Spleen (tissue), 11 donors: ENCODE results near the gene CYTH4. TPM values are rescaled to one million over a fixed set of nuclear protein-coding genes. Genes with fewer than 3 reads are reported as not detected.

Experiments
- DNase-seq: peaks from one replicate; pipeline ENCODE4 v3.0.0-alpha.2; 2020
- H3K27ac ChIP-seq, 8 donors: fragments of 200-600 bp; sonication (generic) in 7 of 8; 1 replicate in 4 of 8; 2 replicates in 4 of 8; pipeline versions ENCODE4 v1.5.0 to v1.8.0; 2016 to 2021; ENCODE audit warnings: inconsistent platforms in 4 of 8, mild to moderate bottlenecking in 4 of 8, moderate library complexity in 1 of 8
- H3K27me3 ChIP-seq, 7 donors: fragments of 200-600 bp; sonication (generic) in 6 of 7; replicated peaks in 1 of 7; 1 replicate in 4 of 7; 2 replicates in 3 of 7; pipeline versions ENCODE4 v1.5.0 to v1.8.0; 2016 to 2021; ENCODE audit warnings: inconsistent platforms in 3 of 7, mild to moderate bottlenecking in 1 of 7
- H3K36me3 ChIP-seq, 6 donors: fragments of 200-600 bp; sonication (generic) in 5 of 6; 1 replicate in 4 of 6; 2 replicates in 2 of 6; pipeline versions ENCODE4 v1.5.0 to v1.8.0; 2016 to 2021; ENCODE audit warnings: inconsistent platforms in 2 of 6
- H3K4me1 ChIP-seq, 6 donors: fragments of 200-600 bp; sonication (generic) in 5 of 6; 1 replicate in 3 of 6; 2 replicates in 3 of 6; pipeline versions ENCODE4 v1.5.0 to v1.8.0; 2016 to 2021; ENCODE audit warnings: inconsistent platforms in 3 of 6
- H3K4me3 ChIP-seq, 8 donors: fragments of 200-600 bp; sonication (generic) in 7 of 8; 1 replicate in 4 of 8; 2 replicates in 4 of 8; pipeline versions ENCODE4 v1.5.0 to v1.8.0; 2016 to 2021; ENCODE audit warnings: inconsistent platforms in 4 of 8, mild to moderate bottlenecking in 4 of 8, moderate library complexity in 2 of 8
- H3K9me3 ChIP-seq, 8 donors: fragments of 200-600 bp; sonication (generic) in 7 of 8; 1 replicate in 4 of 8; 2 replicates in 4 of 8; pipeline versions ENCODE4 v1.5.0 to v1.8.0; 2016 to 2021; ENCODE audit warnings: inconsistent platforms in 4 of 8
- POLR2A ChIP-seq, 3 donors: fragments of 450-650 bp; IDR thresholded peaks; one replicate each; pipeline ENCODE4 v1.5.1; 2017; ENCODE audit warnings: antibody characterized with exemption in 3 of 3, mild to moderate bottlenecking in 1 of 3
- POLR2AphosphoS5 ChIP-seq, 3 donors: sonication (generic); formaldehyde crosslinking; IDR thresholded peaks; one replicate each; pipeline ENCODE4 v1.5.1; 2017; ENCODE audit warnings: antibody characterized with exemption in 3 of 3
- whole genome bisulfite sequencing, 5 donors: extraction: QIAGEN DNeasy Blood & Tissue Kit in 3 of 5; methylation state at CpG; one replicate each; pipeline versions ENCODE4 v1.1.5 to v1.1.7; 2013 to 2018; 5-methylcytosine and 5-hydroxymethylcytosine counted together
- intact Hi-C: fragments of 100-400 bp; cut with DNase I; formaldehyde crosslinking; loops from one replicate; pipeline ENCODE4 v1.15.0; 2023; ENCODE audit warnings: low total_unique reads
- polyA plus RNA-seq, 3 donors: library from polyadenylated mRNA; stranded (reverse); fragments of 200-250 nt; gene quantifications; one replicate each; pipeline ENCODE4 v1.2.1, GENCODE V29; 2013
- total RNA-seq, 7 donors: library from RNA; depleted of rRNA in 3 of 7; stranded (reverse); fragments of >200 nt in 3 of 7; fragmentation: NEBNext Ultra II Directional in 4 of 7; extraction: Animal tissue kit (Norgen Biotek cat#: 25700) in 4 of 7; gene quantifications; one replicate each; pipeline versions ENCODE4 v1.1.0 to v1.2.1, GENCODE V29; 2016 to 2021
- TF ChIP-seq, protein P1 (sequence below), 11 experiments: fragments of 200-600 bp in 7 of 11; fragments of 450-650 bp in 4 of 11; sonication (generic) in 4 of 11; IDR thresholded peaks in 8 of 11; conservative IDR thresholded peaks in 3 of 11; 1 replicate in 7 of 11; 2 replicates in 4 of 11; pipeline versions ENCODE4 v1.4.0 to v1.8.0; 2016 to 2021; ENCODE audit warnings: antibody characterized with exemption in 11 of 11, inconsistent platforms in 4 of 11, mild to moderate bottlenecking in 1 of 11
- donor health status: healthy with polysubstance abuse.
- donor health status: DM: no; HTN: no; CAD: no; lungs with moderate emphysema.
- donor health status: DM: no; HTN: no; CAD: no.
- donor health status: Bipolar disorder and iron deficiency.
- donor health status: healthy.
- donor health status: DM: no; HTN: no; CAD: no.
- donor health status: DM: yes; HTN: yes; CAD: no.

The CYTH4 gene
- total and polyA plus RNA-seq, 10 donors, result 35.3 to 238 (median 104) TPM

GRCh38 chr22:37293172-37293571 lies 10.9 kb downstream of the CYTH4 start:
- Histone ChIP-seq H3K4me3 (no peak overlapping the region), H3K27ac (peak overlapping the region in 1 of 8 donors; percentile 17), H3K4me1 (peaks cover 2 to 99% (median 38%) of the 10 kb centered on the region in 6 donors), H3K36me3 (peaks cover 0 to 100% (median 64%) of the 10 kb centered on the region in 6 donors), H3K9me3 (peaks cover 0 to 5% (median 0%) of the 10 kb centered on the region in 8 donors), H3K27me3 (no peaks in the 10 kb centered on the region)
- TF ChIP-seq, protein P1, sequence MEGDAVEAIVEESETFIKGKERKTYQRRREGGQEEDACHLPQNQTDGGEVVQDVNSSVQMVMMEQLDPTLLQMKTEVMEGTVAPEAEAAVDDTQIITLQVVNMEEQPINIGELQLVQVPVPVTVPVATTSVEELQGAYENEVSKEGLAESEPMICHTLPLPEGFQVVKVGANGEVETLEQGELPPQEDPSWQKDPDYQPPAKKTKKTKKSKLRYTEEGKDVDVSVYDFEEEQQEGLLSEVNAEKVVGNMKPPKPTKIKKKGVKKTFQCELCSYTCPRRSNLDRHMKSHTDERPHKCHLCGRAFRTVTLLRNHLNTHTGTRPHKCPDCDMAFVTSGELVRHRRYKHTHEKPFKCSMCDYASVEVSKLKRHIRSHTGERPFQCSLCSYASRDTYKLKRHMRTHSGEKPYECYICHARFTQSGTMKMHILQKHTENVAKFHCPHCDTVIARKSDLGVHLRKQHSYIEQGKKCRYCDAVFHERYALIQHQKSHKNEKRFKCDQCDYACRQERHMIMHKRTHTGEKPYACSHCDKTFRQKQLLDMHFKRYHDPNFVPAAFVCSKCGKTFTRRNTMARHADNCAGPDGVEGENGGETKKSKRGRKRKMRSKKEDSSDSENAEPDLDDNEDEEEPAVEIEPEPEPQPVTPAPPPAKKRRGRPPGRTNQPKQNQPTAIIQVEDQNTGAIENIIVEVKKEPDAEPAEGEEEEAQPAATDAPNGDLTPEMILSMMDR (IDR thresholded peaks at IDR 0.05 in 8 of 11, conservative IDR thresholded peaks at IDR 0.05 in 3 of 11), result no peak
- TF ChIP-seq POLR2A (IDR thresholded peaks at IDR 0.05) (no peak), POLR2AphosphoS5 (IDR thresholded peaks at IDR 0.05) (no peak)
- DNase-seq, result no peak
- 89 to 97% (median 91%) methylated on average over 3 of the region's 3 CpGs for WGBS, 5 donors
- intact Hi-C loops, result no loop called here

- 77 to 87% (median 79%) methylated on average over 7 to 9 of the region's 9 CpGs for WGBS, 5 donors
- H3K27me3 ChIP-seq, result no peaks in the 10 kb centered on the region
- peaks cover 0 to 5% (median 0%) of the 10 kb centered on the region in 8 donors for H3K9me3 ChIP-seq
- TF ChIP-seq POLR2A (IDR thresholded peaks at IDR 0.05) (no peak), POLR2AphosphoS5 (IDR thresholded peaks at IDR 0.05) (peak in 1 of 3 donors; percentile 64)
- no peak overlapping the region for H3K4me3 ChIP-seq
- H3K27ac ChIP-seq, result peak overlapping the region in 3 of 8 donors; percentile 51 to 65 (median 58)
- DNase-seq, result no peak
- peaks cover 7 to 99% (median 46%) of the 10 kb centered on the region in 6 donors for H3K4me1 ChIP-seq
- H3K36me3 ChIP-seq, result peaks cover 0 to 100% (median 76%) of the 10 kb centered on the region in 6 donors
- intact Hi-C loops, result no loop called here
These were observed 12.4 kb downstream of the CYTH4 start for GRCh38 chr22:37294747-37295146.

DNA sequence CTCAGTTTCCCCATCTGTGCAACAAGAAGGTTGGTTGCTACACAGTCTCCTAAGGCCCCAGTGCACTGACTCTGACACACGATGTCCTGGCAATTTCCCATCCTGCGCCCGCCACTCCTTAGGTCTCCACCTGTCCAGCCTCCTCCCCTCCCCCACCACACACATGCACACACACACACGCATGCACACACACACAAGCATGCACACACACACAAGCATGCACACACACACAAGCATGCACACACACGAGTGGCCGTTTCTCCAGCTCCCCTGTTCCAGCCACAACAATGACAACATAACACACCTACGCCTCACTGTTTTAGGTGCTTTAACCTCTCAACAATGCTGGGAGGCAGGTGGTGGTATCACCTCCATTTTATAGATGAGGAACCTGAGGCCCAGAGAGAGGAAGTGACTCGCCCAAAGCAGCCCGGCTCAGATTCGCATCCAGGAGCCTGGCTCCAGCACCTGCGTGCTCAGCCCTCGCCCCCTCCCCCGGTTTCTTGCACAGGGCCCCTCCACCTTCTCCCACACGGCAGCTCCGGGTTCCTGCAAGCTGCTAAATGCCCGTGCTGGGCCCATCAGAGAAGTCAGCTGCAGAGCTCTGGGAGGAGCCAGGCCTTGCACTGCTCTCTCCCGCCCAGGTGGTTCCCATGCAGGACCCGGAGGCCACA lies 13.0 kb downstream of the CYTH4 start:
- Histone ChIP-seq H3K27me3 (no peaks in the 10 kb centered on the region), H3K9me3 (peaks cover 0 to 5% (median 0%) of the 10 kb centered on the region in 8 donors), H3K27ac (peak overlapping the region in 4 of 8 donors; percentile 38 to 65 (median 54)), H3K4me3 (no peak overlapping the region), H3K4me1 (peaks cover 8 to 99% (median 49%) of the 10 kb centered on the region in 6 donors), H3K36me3 (peaks cover 0 to 100% (median 73%) of the 10 kb centered on the region in 6 donors)
- WGBS, 5 donors, result 49 to 69% (median 61%) methylated on average over 16 to 18 of the region's 18 CpGs
- intact Hi-C loops, result no loop called here
- no peak for DNase-seq
- TF ChIP-seq POLR2AphosphoS5 (IDR thresholded peaks at IDR 0.05) (peak in 1 of 3 donors; percentile 59), POLR2A (IDR thresholded peaks at IDR 0.05) (no peak)

- intact Hi-C loops, result no loop called here
- no peak for DNase-seq
- 89 to 100% (median 94%) methylated on average over 1 to 11 of the region's 11 CpGs for WGBS, 5 donors
- Histone ChIP-seq H3K9me3 (peaks cover 0 to 5% (median 0%) of the 10 kb centered on the region in 8 donors), H3K27me3 (no peaks in the 10 kb centered on the region), H3K36me3 (peaks cover 0 to 100% (median 70%) of the 10 kb centered on the region in 6 donors), H3K4me3 (no peak overlapping the region), H3K4me1 (peaks cover 14 to 99% (median 53%) of the 10 kb centered on the region in 6 donors), H3K27ac (peak overlapping the region in 4 of 8 donors; percentile 38 to 65 (median 54))
- TF ChIP-seq POLR2AphosphoS5 (IDR thresholded peaks at IDR 0.05) (peak in 2 of 3 donors; percentile 16 to 71), POLR2A (IDR thresholded peaks at IDR 0.05) (no peak)
These were observed 13.6 kb downstream of the CYTH4 start for GRCh38 chr22:37295946-37296345.

DNA sequence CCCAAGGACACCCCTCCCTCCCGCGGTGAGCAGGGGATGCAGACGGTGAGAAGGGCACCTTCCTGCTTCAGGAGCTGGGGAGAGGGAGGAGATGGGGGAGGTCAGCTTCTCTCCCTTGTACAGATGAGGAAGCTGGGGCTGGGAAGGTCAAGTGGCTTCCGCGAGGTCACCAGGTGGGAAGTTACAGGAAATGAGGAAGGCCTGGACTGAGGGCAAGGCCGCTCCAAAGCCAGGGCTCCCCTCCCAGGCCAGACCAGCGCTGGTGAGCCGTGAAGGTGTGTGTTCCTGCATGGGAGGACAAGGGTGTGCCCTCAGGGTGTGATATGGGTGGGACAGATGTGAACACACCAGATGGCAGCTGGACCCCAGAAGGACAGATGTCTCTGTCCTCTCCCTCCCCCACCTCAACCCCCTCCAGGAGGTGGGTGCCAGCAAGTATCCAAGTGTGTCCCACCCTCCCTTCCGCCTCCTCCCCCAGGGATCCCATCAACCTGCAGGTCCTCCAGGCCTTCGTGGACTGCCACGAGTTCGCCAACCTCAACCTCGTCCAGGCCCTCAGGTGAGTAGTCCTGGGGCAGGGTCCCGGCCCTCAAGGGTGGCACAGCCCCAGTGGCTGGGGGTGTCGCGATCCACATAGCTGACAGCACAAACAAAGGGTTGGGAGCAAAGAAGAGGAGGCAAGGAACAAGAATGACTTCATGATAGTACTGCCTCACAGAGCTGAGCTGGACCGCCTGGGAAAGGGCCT lies 16.6 kb downstream of the CYTH4 start:
- peak overlapping the region in 6 of 8 donors; percentile 46 to 87 (median 70) for H3K27ac ChIP-seq
- no peak for DNase-seq
- intact Hi-C loops, result no loop called here
- no peaks in the 10 kb centered on the region for H3K27me3 ChIP-seq
- H3K9me3 ChIP-seq, result no peaks in the 10 kb centered on the region
- H3K36me3 ChIP-seq, result peaks cover 0 to 100% (median 77%) of the 10 kb centered on the region in 6 donors
- 64 to 77% (median 67%) methylated on average over 17 of the region's 17 CpGs for WGBS, 5 donors
- TF ChIP-seq POLR2A (IDR thresholded peaks at IDR 0.05) (no peak), POLR2AphosphoS5 (IDR thresholded peaks at IDR 0.05) (peak; percentile 48 to 82 (median 61))
- H3K4me1 ChIP-seq, result peaks cover 16 to 99% (median 73%) of the 10 kb centered on the region in 6 donors
- H3K4me3 ChIP-seq, result no peak overlapping the region
